Endometrial microvascular endothelial cells (primary cell): ENCODE results near the gene FBF1. TPM values are rescaled to one million over a fixed set of nuclear protein-coding genes. Genes with fewer than 3 reads are reported as not detected.
"Not testable (repeated sequence)": the region's sequence is repeated elsewhere in the genome, so short reads cannot be mapped to it uniquely, and the experiment has no call there.

Experiments used
- in situ Hi-C: cut with HindIII; loops from 2 replicates; pipeline ENCODE4 v1.10.0; 2017; ENCODE audit warnings: low sequenced_read_pairs, low pct_unique_long_range_greater_than_20kb; ENCODE audit errors: inconsistent ontology term
- total RNA-seq: library from RNA; depleted of rRNA; stranded (reverse); fragments of >200 nt; gene quantifications from one replicate; pipeline ENCODE4 v1.2.3, GENCODE V29; 2015; ENCODE audit errors: inconsistent ontology term

The FBF1 gene, protein sequence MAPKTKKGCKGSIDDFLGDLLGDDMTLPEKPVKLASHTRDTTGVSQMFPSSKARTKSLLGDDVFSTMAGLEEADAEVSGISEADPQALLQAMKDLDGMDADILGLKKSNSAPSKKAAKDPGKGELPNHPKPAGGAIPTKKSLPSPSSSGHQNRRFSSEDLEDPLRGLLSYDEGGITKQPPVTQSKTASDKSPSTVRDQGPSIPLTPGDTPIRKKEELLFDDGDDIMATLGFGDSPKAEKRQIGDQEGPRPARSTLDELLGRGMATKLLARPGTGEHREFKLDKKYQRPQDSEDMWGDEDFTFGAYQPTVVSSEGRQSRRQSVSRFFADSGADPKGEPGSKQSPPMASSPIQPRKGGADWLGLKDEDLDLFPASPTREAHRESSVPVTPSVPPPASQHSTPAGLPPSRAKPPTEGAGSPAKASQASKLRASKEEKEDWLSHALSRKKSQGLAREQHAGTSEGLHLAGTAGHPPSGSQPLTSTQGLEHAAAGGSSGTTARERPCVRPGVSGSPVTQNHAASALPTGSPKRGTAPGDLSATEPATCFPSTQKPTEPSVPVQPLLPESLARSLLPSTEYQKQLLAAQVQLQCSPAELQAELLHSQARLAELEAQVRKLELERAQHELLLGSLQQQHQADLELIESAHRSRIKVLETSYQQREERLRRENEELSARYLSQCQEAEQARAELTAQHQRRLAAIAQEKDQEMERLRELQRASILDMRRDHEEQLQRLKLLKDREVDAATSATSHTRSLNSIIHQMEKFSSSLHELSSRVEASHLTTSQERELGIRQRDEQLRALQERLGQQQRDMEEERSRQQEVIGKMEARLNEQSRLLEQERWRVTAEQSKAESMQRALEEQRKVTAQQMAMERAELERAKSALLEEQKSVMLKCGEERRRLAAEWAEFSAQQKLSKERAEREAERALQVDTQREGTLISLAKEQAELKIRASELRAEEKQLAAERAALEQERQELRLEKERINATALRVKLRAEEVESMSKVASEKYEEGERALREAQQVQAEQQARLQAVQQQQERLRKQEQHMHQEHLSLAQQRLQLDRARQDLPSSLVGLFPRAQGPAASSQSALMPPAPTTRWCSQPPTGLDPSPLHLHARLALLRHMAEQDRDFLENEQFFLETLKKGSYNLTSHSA
- total RNA-seq, result 6.8 TPM

DNA sequence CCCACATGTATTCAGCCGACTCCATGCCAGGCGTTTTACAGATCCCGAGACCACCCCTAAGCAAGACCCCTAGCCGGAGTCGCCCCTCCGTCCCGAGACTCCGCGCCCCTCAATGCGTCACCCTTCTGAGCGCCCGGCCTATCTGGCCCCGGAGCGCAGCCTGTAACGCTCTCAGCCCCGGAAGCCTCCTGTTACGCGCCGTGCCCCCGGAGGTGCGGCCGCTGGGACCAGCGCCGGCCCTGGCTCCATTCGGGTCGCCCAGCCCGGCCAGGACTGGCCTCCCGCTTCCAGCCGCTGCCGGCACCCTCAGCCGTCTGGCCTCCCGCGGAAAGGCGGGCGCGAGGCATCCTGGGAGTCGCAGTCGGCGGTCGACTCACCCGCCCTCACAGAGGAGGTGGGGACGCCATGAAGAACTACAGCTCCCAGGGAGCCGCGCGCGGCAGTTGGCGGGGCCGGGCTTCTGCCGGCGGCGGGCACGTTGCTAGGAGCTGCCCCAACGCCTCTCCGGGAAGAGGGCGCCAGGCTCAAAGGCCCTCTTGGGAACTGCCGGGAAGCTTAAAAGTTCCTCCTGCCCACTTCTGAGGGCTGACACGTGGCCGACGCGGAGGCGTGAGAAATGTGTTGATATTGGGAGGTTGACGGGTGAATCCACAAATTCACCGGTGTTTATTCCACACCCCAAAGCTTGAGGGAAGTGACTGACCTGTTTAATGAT is at the start of gene FBF1:
TSS of gene FBF1 (minus strand) at position 316 of the 715 bp plus-strand sequence. CDS start 2,893 bp downstream, outside the sequence.
- in situ Hi-C loops, result no loop called here

DNA sequence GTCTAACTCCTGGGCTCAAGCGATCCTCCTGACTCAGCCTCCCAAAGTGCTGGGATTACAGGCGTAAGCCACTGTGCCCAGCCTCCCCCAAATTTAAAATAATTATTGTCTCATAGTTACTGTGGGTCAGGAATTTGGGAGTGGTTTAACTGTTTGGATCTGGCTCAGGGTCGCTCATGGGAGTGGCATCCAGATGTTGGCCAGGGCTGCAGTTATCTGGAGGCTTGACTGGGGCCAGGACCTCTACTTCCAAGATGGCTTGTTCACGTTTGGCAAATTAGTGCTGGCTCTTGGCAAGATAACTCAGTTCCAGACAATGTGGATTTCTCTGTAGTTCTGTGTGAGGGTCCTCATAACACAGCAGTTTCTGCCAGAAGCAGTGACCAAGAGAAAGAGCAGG is 46.2 kb upstream of the FBF1 start:
- in situ Hi-C loops, result no loop called here

DNA sequence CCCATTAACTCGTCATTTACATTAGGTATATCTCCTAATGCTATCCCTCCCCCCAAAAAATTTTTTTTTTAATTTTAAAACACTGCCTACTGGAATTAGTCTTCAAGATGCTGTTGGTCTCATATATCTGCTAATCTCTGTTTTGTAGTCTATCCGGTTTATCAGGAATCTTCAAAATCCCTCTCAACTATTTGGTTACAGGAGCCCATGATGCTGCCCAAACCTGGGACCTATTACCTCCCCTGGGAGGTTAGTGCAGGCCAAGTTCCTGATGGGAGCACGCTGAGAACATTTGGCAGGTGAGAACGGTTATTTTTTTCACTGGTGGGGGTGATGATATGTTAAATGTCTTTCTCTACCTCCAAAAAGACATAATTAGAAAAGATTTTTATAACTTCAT is 45.1 kb upstream of the FBF1 start:
- in situ Hi-C loops, result no loop called here

DNA sequence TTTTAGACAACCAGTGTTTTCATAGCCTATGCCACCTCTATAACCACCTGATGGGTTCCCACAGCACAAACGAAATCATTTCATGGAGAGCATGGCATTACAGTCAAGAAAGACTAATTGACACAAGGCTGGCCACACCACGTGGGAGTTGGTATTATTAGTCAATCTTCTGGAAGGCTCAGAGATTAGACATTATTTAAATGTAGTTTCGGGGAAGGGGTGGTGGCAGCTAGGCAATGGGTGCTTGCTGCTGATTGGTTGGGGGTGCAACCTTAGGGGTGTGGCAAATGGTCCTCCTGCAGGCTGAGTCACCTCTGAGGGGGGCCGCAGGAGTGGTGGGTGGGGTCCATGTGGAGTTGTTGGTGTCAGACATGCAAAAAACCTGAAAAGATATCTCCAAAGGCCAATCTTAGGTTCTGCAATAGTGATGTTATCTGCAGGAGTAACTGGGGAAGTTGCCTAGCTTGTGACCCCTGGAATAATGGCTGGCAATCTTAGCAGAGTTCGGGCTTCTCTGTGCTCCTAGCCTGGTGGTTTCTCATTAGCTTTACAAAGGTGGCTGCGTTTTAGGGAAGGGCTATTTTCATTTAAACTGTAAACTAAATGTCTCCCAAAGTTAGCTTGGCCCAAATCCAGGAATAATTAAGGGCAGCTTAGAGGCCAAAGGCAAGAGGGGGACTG is 42.8 kb upstream of the FBF1 start:
- in situ Hi-C loops, result no loop called here

DNA sequence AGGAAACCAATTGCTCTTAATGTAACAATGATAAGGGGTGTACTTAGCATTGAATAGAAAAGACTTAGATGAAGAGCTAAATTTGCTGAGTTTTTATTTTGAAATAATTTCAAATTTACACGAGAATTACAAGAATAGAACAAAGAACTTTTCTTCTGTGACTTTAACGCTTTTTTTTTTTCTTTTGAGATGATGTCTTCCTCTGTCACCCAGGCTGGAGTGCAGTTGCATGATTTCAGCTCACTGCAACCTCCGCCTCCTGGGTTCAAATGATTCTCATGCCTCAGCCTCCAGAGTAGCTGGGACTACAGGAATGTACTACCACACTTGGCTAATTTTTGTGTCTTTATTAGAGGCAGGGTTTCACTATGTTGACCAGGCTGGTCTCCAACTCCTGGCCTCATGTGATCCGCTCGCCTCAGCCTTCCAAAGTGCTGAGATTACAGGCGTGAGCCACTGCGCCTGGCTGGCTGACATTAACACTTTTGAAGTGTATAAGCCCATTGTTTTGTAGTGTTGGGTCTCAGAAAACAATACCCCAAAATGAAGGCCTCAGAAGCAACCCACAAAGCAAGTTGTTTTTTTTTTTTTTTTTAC is 40.3 kb upstream of the FBF1 start:
- in situ Hi-C loops, result no loop called here

DNA sequence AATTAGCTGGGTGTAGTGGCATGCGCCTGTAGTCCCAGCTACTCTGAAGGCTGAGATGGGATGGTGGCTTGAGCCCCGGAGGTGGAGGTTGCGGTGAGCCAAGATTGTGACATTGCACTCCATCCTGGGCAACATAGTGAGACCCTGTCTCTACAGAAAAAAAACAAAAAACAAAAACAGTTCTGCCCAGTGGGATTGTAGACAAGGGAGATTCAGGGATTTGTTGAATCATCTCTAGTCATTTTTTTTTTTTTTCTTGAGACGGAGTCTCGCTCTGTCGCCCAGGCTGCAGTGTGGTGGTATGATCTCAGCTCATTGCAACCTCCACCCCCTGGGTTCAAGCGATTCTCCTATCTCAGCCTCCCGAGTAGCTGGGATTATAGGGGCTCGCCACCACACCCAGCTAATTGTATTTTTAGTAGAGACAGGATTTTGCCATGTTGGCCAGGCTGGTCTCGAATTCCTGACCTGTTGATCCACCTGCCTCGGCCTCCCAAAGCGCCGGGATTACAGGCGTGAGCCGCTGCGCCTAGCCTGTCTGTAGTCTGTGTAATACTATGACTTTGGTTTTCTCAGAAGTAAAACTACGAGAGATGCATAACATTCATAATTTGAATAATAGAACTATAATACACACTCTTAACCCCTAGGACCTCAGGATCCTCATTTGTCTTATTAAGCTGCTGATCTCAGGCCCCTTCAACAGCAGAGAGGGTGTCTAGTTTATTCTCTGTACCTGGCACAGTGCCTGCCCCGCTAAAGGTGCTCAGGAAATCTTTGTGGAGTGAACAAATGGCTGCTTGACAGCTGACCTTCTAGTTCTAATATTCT is 39.6 kb upstream of the FBF1 start:
- in situ Hi-C loops, result no loop called here

DNA sequence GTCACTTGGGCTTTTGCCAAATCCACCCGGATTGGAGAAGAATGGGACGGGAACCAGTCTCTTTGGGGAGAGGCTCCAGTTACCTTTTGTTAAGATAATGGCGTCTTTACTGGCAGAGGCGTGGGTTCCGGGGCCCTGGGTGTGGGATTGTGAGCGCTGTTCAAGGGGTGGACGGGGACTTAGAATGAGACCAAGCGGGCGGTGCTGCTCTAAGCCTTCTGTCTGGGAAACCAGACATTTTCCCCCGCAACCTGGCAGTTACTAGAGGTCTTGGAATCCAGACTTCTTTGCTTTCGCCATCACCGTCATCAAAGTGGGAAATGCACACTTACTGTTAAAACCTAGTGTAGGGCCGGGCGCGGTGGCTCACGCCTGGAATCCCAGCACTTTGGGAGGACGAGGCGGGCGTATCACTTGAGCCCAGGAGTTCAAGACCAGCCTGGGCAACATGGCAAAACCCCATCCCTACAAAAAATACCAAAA is 38.9 kb upstream of the FBF1 start:
- in situ Hi-C loops, result no loop called here

DNA sequence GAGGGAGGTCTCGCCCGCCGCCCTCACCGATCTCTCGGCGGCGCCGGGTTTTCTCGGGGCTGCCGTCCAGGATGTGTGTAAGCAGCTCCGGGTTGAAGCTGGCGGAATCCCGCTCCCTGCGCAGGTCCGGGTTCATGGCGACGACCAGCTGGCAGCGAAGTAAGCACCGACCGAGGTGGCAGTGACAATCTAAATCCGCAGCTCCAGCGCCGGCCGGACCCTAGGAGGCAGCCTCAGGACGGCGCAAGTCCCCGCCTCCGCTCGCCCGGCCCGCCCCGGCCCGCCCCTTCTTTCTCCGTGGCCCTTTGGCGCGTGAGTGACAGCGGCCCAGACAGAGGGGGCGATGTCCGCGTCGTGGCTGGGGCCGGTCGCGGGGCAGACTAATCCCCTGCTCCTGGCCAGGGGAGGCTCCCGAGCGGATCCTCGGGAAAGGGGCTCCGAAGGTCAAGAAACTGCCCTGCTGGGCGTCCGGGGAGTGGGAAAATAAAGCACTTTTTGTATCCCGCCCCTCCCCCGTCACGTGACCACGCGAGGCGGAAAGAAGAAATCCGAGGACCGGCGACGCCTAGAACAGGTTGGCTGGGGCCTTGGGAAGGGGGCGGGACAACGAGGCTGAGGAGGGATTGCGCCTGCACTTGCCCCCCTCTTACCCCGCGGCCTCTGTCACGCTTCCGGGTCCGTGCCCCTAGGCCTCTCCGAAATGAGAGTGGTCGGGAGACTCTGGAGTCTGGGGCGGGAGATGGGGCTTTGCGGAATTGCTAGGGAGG is 38.3 kb upstream of the FBF1 start, which contains the start of the genes ACOX1 and TEN1:
TSS of gene ACOX1 (minus strand) at position 229 of the 767 bp plus-strand sequence. CDS start at position 136, 93 bp downstream.
TSS of gene TEN1 (plus strand) at position 303 of the 767 bp plus-strand sequence. CDS start 6,953 bp downstream, outside the sequence.
- in situ Hi-C loops, result no loop called here

DNA sequence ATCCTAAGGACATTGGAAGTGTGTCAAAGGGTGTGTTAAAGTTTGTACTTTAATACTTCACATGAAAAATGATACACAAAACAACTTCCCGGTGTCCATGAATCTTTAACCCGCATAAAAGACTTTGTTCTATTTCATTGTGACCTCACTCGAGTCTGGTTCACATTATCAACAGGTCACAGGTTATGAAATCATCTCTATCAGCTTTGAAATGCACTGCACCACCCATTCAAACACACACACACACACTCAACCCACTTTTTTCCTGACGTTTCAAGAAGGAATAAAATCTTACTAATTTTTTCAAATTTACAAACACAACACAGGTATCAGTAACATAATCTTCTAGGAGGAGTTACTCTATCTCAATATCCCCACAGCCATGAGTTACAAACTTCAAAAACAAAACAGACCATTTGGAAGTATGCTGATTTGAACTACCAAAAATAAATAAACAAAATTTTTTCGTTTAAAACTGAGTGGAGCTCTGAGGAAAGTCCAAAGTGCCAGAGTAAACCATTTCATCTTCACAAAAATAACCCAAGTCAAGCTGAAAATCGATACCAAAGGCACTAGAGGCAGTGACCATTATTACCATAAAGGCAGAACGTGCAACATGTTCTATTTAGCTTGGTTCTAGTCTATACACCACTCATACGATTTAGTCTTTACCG is 35.5 kb upstream of the FBF1 start:
- in situ Hi-C loops, result no loop called here

DNA sequence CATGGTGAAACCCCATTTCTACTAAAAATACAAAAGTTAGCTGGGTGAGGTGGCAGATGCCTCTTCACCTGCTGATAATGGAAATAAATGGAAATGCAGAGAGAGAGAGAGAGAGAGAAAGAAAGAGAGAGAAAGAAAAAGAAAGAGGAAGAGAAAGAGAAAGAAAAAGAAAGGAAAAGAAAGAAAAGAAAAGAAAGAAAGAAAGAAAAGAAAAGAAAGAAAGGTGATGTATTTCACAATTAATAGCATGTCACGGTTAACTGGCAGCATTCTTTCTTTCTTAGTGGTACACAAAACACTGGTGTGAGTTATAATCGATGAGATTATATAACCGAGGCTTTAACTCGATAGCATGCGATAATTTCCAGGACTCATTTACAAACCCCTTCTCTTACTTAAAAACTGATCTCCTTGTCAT is 34.9 kb upstream of the FBF1 start:
- in situ Hi-C loops, result no loop called here

DNA sequence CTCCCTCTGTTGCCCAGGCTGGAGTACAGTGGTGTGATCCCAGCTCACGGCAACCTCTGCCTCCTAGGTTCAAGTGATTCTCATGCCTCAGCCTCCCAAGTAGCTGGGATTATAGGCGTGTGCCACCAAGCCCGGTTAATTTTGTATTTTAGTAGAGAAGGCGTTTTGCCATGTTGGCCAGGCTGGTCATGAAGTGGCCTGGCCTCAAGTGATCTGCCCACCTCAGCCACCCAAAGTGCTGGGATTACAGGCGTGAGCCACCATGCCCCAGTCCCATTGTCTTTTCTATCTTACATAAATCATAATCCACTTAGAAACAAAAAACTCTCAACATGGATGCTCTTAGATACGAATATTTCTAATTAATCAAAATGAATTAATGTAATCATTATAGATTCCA is 34.3 kb upstream of the FBF1 start:
- in situ Hi-C loops, result not testable (repeated sequence)

DNA sequence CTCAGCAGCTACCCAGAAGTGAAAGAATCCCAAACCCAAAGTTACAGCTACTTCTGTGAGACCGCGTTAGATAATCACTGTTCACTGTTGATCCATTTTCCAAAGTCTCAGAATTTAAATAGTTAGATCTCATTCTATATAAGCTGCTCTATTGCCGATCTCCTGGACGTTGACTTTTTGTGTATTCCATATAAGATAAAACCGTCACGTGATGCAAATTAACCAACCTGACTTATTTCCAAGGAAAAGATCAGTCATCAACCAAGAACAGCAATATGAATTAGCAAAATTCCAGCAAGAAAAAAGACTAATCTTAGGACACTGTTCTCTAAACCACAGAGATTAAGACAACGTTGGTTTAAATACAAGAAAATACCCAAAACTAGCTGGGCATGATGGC is 29.8 kb upstream of the FBF1 start:
- in situ Hi-C loops, result no loop called here

DNA sequence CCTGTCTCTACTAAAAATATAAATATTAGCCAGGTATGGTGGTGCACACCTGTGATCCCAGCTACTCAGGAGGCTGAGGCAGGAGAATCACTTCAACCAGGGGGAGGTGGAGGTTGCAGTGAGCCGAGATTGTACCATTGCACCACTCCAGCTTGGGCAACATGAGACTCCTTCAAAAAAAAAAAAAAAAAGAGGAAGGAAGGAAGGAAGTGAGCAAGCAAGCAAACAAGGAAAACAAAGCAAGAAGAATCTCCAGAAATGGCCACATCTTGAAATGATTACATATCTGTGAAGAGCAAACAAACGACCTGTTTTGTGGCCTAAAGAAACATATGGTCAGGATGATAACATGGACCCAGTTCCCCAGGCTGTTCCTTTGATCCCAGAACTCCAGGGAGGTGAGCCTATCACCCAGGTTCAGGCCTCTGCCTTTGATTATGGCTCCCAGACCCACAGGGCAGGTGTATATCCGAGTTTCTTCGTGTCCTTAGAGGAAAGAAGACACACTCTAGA is 29.2 kb upstream of the FBF1 start:
- in situ Hi-C loops, result no loop called here

DNA sequence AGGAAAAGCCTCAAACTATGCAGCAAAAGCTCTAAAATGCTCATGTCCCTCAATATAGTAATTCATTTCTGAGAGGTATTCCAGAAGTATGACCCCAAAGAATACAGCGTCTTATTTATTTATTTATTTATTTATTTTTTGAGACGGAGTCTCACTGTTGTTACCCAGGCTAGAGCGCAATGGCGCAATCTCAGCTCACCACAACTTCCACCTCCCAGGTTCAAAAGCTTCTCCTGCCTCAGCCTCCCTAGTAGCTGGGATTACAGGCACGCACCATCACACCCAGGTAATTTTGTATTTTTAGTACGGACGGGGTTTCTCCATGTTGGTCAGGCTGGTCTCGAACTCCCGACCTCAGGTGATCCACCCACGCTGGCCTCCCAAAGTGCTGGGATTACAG is 28.2 kb upstream of the FBF1 start:
- in situ Hi-C loops, result not testable (repeated sequence)

DNA sequence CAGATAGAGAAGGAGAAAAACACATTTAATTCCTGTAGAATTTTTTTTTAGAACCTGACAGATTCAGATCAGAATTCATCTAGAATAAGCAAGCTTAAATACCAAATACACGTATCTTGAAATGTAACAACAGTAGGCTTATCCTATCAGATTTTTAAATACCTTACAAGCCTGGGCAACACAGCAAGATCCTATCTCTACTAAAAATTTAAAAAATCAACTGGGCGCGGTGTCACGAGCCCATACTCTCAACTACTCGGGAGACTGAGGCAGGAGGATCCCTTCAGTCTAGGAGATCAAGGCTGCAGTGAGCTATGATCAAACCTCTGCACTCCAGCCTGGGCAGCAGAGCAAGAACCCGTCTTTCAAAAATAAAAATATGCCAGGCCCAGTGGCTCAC is 24.6 kb upstream of the FBF1 start:
- in situ Hi-C loops, result no loop called here
